Keratinocyte (primary cell): ENCODE data around the gene ADAMTS2.

Experiments
- EZH2 ChIP-seq: IDR thresholded peaks from one replicate; pipeline ENCODE4 v1.6.1; 2012; ENCODE audit warnings: inconsistent platforms, mild to moderate bottlenecking, low read length, moderate library complexity
- TF ChIP-seq, protein P1 (sequence below), 3 experiments: IDR thresholded peaks in 1 of 3; conservative IDR thresholded peaks in 1 of 3; optimal IDR thresholded peaks in 1 of 3; 2 replicates in 2 of 3; 3 replicates in 1 of 3; pipeline versions ENCODE3 to v1.5.1; 2011; ENCODE audit warnings: low read length in 3 of 3, mild to moderate bottlenecking in 3 of 3, moderate library complexity in 2 of 3, control low read depth in 1 of 3, inconsistent platforms in 1 of 3; ENCODE audit not compliant: insufficient read depth in 2 of 3; ENCODE audit errors: extremely low read depth in 1 of 3

GRCh38 chr5:179241175-179241574 lies 104.1 kb downstream of the ADAMTS2 start:
- TF ChIP-seq, protein P1, sequence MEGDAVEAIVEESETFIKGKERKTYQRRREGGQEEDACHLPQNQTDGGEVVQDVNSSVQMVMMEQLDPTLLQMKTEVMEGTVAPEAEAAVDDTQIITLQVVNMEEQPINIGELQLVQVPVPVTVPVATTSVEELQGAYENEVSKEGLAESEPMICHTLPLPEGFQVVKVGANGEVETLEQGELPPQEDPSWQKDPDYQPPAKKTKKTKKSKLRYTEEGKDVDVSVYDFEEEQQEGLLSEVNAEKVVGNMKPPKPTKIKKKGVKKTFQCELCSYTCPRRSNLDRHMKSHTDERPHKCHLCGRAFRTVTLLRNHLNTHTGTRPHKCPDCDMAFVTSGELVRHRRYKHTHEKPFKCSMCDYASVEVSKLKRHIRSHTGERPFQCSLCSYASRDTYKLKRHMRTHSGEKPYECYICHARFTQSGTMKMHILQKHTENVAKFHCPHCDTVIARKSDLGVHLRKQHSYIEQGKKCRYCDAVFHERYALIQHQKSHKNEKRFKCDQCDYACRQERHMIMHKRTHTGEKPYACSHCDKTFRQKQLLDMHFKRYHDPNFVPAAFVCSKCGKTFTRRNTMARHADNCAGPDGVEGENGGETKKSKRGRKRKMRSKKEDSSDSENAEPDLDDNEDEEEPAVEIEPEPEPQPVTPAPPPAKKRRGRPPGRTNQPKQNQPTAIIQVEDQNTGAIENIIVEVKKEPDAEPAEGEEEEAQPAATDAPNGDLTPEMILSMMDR (optimal IDR thresholded peaks at IDR 0.05 in 1 of 3, IDR thresholded peaks at IDR 0.05 in 1 of 3, conservative IDR thresholded peaks at IDR 0.05 in 1 of 3; ENCODE audit: extremely low read depth in 1 of 3, insufficient read depth in 2 of 3, low read length in 3 of 3) = no peak
- TF ChIP-seq EZH2 = no peak
